Peyer's patch (tissue), 4 donors: ENCODE measurements around the gene CAPZA2. TPM values are rescaled to one million over a fixed set of nuclear protein-coding genes. Genes with fewer than 3 reads are reported as not detected.
"Not testable (repeated sequence)": the region's sequence is repeated elsewhere in the genome, so short reads cannot be mapped to it uniquely, and the experiment has no call there.

ENCODE experiments used
- DNase-seq, 3 donors: peaks; one replicate each; pipeline ENCODE4 v3.0.0-alpha.2; 2017 to 2019
- H3K27ac ChIP-seq, 4 donors: fragments of 200-600 bp; sonication (generic); one replicate each; pipeline ENCODE4 v1.5.1; 2016 to 2019
- H3K27me3 ChIP-seq, 2 donors: fragments of 200-600 bp; sonication (generic); one replicate each; pipeline ENCODE4 v1.5.1; 2019
- H3K36me3 ChIP-seq, 3 donors: fragments of 200-600 bp; sonication (generic); one replicate each; pipeline ENCODE4 v1.5.1; 2016 to 2019
- H3K4me1 ChIP-seq, 4 donors: fragments of 200-600 bp; sonication (generic); one replicate each; pipeline ENCODE4 v1.5.1; 2016 to 2019
- H3K4me3 ChIP-seq, 4 donors: fragments of 200-600 bp; sonication (generic); 1 replicate in 3 of 4; 2 replicates in 1 of 4; pipeline ENCODE4 v1.5.1; 2016 to 2019; ENCODE audit warnings: mild to moderate bottlenecking in 1 of 4
- H3K9me3 ChIP-seq, 4 donors: fragments of 200-600 bp; sonication (generic); one replicate each; pipeline ENCODE4 v1.5.1; 2016 to 2019; ENCODE audit warnings: mild to moderate bottlenecking in 1 of 4
- CTCF ChIP-seq, 6 experiments: fragments of 450-650 bp in 4 of 6; fragments of 200-600 bp in 2 of 6; sonication (generic) in 1 of 6; IDR thresholded peaks; one replicate each; pipeline ENCODE4 v1.5.1; 2017 to 2019; ENCODE audit warnings: antibody characterized with exemption in 6 of 6, mild to moderate bottlenecking in 3 of 6, moderate library complexity in 1 of 6
- POLR2A ChIP-seq, 2 donors: fragments of 450-650 bp; IDR thresholded peaks; one replicate each; pipeline ENCODE4 v1.5.1; 2017; ENCODE audit warnings: antibody characterized with exemption in 2 of 2, mild to moderate bottlenecking in 2 of 2, moderate library complexity in 2 of 2
- total RNA-seq, 4 donors: library from RNA; depleted of rRNA; stranded (reverse); fragments of >200 nt; gene quantifications; one replicate each; pipeline ENCODE4 v1.1.0, GENCODE V29; 2016

CAPZA2 gene
- total RNA-seq, 4 donors from 2014 or later: 53.1 to 133 (median 97.2) TPM

- TF ChIP-seq POLR2A (IDR thresholded peaks at IDR 0.05) (no peak), CTCF (IDR thresholded peaks at IDR 0.05) (peak; percentile 84 to 93 (median 90))
- no peak overlapping the region for H3K27ac ChIP-seq
- H3K9me3 ChIP-seq: no peaks in the 10 kb centered on the region
- no peaks in the 10 kb centered on the region for H3K36me3 ChIP-seq
- no peaks in the 10 kb centered on the region for H3K4me1 ChIP-seq
- DNase-seq: peak; percentile 77 to 92 (median 82)
- H3K27me3 ChIP-seq: no peaks in the 10 kb centered on the region
- no peak overlapping the region for H3K4me3 ChIP-seq
Measured at GRCh38 chr7:116929914-116930913, 67.8 kb downstream of the CAPZA2 start.

- H3K9me3 ChIP-seq: no peaks in the 10 kb centered on the region
Measured at GRCh38 chr7:116932566-116932965, 70.2 kb downstream of the CAPZA2 start.

GRCh38 chr7:116933465-116933864, 71.1 kb downstream of the CAPZA2 start:
- no peak overlapping the region for H3K27ac ChIP-seq
- no peaks in the 10 kb centered on the region for H3K4me1 ChIP-seq
- H3K4me3 ChIP-seq: no peak overlapping the region
- H3K27me3 ChIP-seq: no peaks in the 10 kb centered on the region
- no peaks in the 10 kb centered on the region for H3K36me3 ChIP-seq
- TF ChIP-seq POLR2A (IDR thresholded peaks at IDR 0.05) (no peak), CTCF (IDR thresholded peaks at IDR 0.05) (no peak)
- no peak for DNase-seq
- no peaks in the 10 kb centered on the region for H3K9me3 ChIP-seq

More at GRCh38 chr7:116932566-116932965, 70.2 kb downstream of the CAPZA2 start:
- H3K36me3 ChIP-seq: no peaks in the 10 kb centered on the region
- no peak overlapping the region for H3K27ac ChIP-seq
- H3K4me3 ChIP-seq: no peak overlapping the region
- no peaks in the 10 kb centered on the region for H3K4me1 ChIP-seq
- no peak for DNase-seq
- TF ChIP-seq POLR2A (IDR thresholded peaks at IDR 0.05) (no peak), CTCF (IDR thresholded peaks at IDR 0.05) (no peak)
- H3K27me3 ChIP-seq: no peaks in the 10 kb centered on the region

- TF ChIP-seq CTCF (IDR thresholded peaks at IDR 0.05) (no peak), POLR2A (IDR thresholded peaks at IDR 0.05) (no peak)
- H3K4me3 ChIP-seq: no peak overlapping the region
- H3K4me1 ChIP-seq: no peaks in the 10 kb centered on the region
- no peaks in the 10 kb centered on the region for H3K27me3 ChIP-seq
- H3K36me3 ChIP-seq: no peaks in the 10 kb centered on the region
- no peaks in the 10 kb centered on the region for H3K9me3 ChIP-seq
- DNase-seq: no peak
- no peak overlapping the region for H3K27ac ChIP-seq
Measured at GRCh38 chr7:116934580-116934979, 72.2 kb downstream of the CAPZA2 start.

GRCh38 chr7:116936844-116937243, 74.5 kb downstream of the CAPZA2 start:
- not testable (repeated sequence) for DNase-seq, H3K27me3 ChIP-seq, H3K27ac ChIP-seq, H3K4me3 ChIP-seq, H3K36me3 ChIP-seq, H3K9me3 ChIP-seq, H3K4me1 ChIP-seq

- Histone ChIP-seq H3K9me3 (no peaks in the 10 kb centered on the region), H3K4me3 (no peak overlapping the region), H3K27me3 (no peaks in the 10 kb centered on the region), H3K27ac (no peak overlapping the region), H3K4me1 (no peaks in the 10 kb centered on the region), H3K36me3 (no peaks in the 10 kb centered on the region)
- TF ChIP-seq CTCF (IDR thresholded peaks at IDR 0.05) (no peak), POLR2A (IDR thresholded peaks at IDR 0.05) (no peak)
- DNase-seq: no peak
Measured at GRCh38 chr7:116938678-116939077, 76.3 kb downstream of the CAPZA2 start.
